Globus pallidus (tissue), 1 donor: ENCODE results near the gene RHO.

Experiments
- DNase-seq: peaks from one replicate; pipeline ENCODE4 v3.0.0-alpha.2; 2015; ENCODE audit warnings: low spot score

Gene RHO

GRCh38 chr3:129577925-129578786 lies 49.7 kb downstream of the RHO start:
- no peak for DNase-seq

GRCh38 chr3:129579991-129580390 lies 51.6 kb downstream of the RHO start:
- DNase-seq: no peak

- DNase-seq: no peak
Measured at GRCh38 chr3:129581623-129582022, 53.2 kb downstream of the RHO start.

GRCh38 chr3:129582799-129583198 lies 54.4 kb downstream of the RHO start:
- no peak for DNase-seq

- no peak for DNase-seq
Measured at GRCh38 chr3:129583289-129583688, 54.9 kb downstream of the RHO start.

- no peak for DNase-seq
Measured at GRCh38 chr3:129584631-129585030, 56.2 kb downstream of the RHO start.
